K562 (cell line): ENCODE measurements around the gene DRAXIN. TPM values are rescaled to one million over a fixed set of nuclear protein-coding genes. Genes with fewer than 3 reads are reported as not detected.

ENCODE experiments used
- ARID2 ChIP-seq: fragments of 450-650 bp; IDR thresholded peaks from 2 replicates; pipeline ENCODE4 v1.6.1; 2017; ENCODE audit warnings: antibody characterized with exemption, mild to moderate bottlenecking
- FOXO4 ChIP-seq: fragments of 450-650 bp; formaldehyde crosslinking; IDR thresholded peaks from 2 replicates; pipeline ENCODE4 v1.4.0; 2020; ENCODE audit warnings: mild to moderate bottlenecking, moderate library complexity
- GTF2A2 ChIP-seq: IDR thresholded peaks from 2 replicates; pipeline ENCODE4 v1.6.1; 2016; ENCODE audit warnings: mild to moderate bottlenecking, missing genetic modification characterization, missing compliant biosample characterization
- HMBOX1 ChIP-seq: sonication (generic); IDR thresholded peaks from 2 replicates; pipeline ENCODE4 v1.6.1; 2016
- HMGN3 ChIP-seq: IDR thresholded peaks from 2 replicates; pipeline ENCODE4 v1.6.1; 2011; ENCODE audit warnings: borderline replicate concordance, low read depth, mild to moderate bottlenecking, mixed read lengths, low read length; ENCODE audit not compliant: insufficient read length; ENCODE audit errors: extremely low read depth
- MAFG ChIP-seq: fragments of 450-650 bp; conservative IDR thresholded peaks from 2 replicates; pipeline ENCODE4 v1.6.1; 2016; ENCODE audit warnings: missing genetic modification characterization, missing compliant biosample characterization
- MEF2D ChIP-seq: conservative IDR thresholded peaks from 2 replicates; pipeline ENCODE4 v1.6.1; 2016; ENCODE audit warnings: low read depth, missing genetic modification characterization, missing compliant biosample characterization
- NR2F6 ChIP-seq: fragments of 450-650 bp; formaldehyde crosslinking; IDR thresholded peaks from 2 replicates; pipeline ENCODE4 v1.4.0; 2020; ENCODE audit warnings: mild to moderate bottlenecking
- RBM14 ChIP-seq: fragments of 200-400 bp; formaldehyde crosslinking; IDR thresholded peaks from 2 replicates; pipeline ENCODE4 v1.6.1; 2018; ENCODE audit warnings: low read depth, mild to moderate bottlenecking, low read length, moderate library complexity, borderline replicate concordance; ENCODE audit not compliant: insufficient read depth
- RFX1 ChIP-seq: fragments of 450-650 bp; IDR thresholded peaks from 2 replicates; pipeline ENCODE4 v1.6.1; 2016; ENCODE audit warnings: mild to moderate bottlenecking, moderate library complexity
- SRSF3 ChIP-seq: fragments of 200-400 bp; formaldehyde crosslinking; IDR thresholded peaks from 2 replicates; pipeline ENCODE4 v1.6.1; 2016; ENCODE audit warnings: mild to moderate bottlenecking, low read length, moderate library complexity; ENCODE audit not compliant: insufficient read depth
- TAF7 ChIP-seq: fragments of 450-650 bp; IDR thresholded peaks from 2 replicates; pipeline ENCODE4 v1.6.1; 2016; ENCODE audit warnings: missing genetic modification characterization, missing compliant biosample characterization
- TCF3 ChIP-seq: sonication (generic); formaldehyde crosslinking; IDR thresholded peaks from 2 replicates; pipeline ENCODE4 v1.4.0; 2020; ENCODE audit warnings: mild to moderate bottlenecking, missing genetic modification reagents
- TFE3 ChIP-seq: fragments of 450-650 bp; formaldehyde crosslinking; IDR thresholded peaks from 2 replicates; pipeline ENCODE4 v1.4.0; 2020; ENCODE audit warnings: mild to moderate bottlenecking, mixed read lengths
- ZKSCAN1 ChIP-seq: fragments of 150-350 bp; IDR thresholded peaks from 2 replicates; pipeline ENCODE4 v1.6.1; 2016; ENCODE audit warnings: low read depth, low read length
- ZNF165 ChIP-seq: fragments of 250-450 bp; sonication (Bioruptor Pico); IDR thresholded peaks from 2 replicates; pipeline ENCODE4 v1.4.0; 2020; ENCODE audit warnings: borderline replicate concordance
- ZNF707 ChIP-seq: fragments of 250-450 bp; sonication (Bioruptor Pico); conservative IDR thresholded peaks from 2 replicates; pipeline ENCODE4 v1.8.0; 2022; ENCODE audit warnings: inconsistent platforms, mild to moderate bottlenecking, moderate library complexity
- polyA plus RNA-seq, 8 experiments: library from polyadenylated mRNA; depleted of rRNA in 4 of 8; stranded (reverse) in 5 of 8; unstranded in 3 of 8; fragments of >200 nt; fragmentation: Nextera tagmentation in 2 of 8; fragmentation: Illumina TruSeq in 1 of 8; extraction: Ambion mirVana in 2 of 8; extraction: Trizol in 1 of 8; gene quantifications; 2 replicates each; pipeline versions ENCODE4 v1.2.1 to v1.2.3, GENCODE V29; 2011 to 2014; ENCODE audit warnings: inconsistent platforms in 1 of 8, missing spikeins in 1 of 8
- total RNA-seq, 7 experiments: library from RNA; depleted of rRNA in 6 of 7; stranded (reverse); fragments of >200 nt in 6 of 7; fragmentation: Illumina TruSeq in 2 of 7; extraction: Trizol in 2 of 7; gene quantifications; 2 replicates each; pipeline versions ENCODE4 v1.2.1 to v1.2.3, GENCODE V29; 2011 to 2021; ENCODE audit warnings: low replicate concordance in 1 of 7
- TF ChIP-seq, protein P1 (sequence below): fragments of 450-650 bp; IDR thresholded peaks from 2 replicates; pipeline ENCODE4 v1.6.1; 2017; ENCODE audit warnings: antibody characterized with exemption
- TF ChIP-seq, protein P2 (sequence below): fragments of 250-450 bp; sonication (Bioruptor Pico); IDR thresholded peaks from 2 replicates; pipeline ENCODE4 v1.6.1; 2021; ENCODE audit warnings: mild to moderate bottlenecking
- TF ChIP-seq, protein P3 (sequence below): sonication (generic); formaldehyde crosslinking; IDR thresholded peaks from 2 replicates; pipeline ENCODE4 v1.8.1; 2023; ENCODE audit warnings: mild to moderate bottlenecking, missing genetic modification reagents

Gene DRAXIN
- total and polyA plus RNA-seq, 9 of the 15 experiments (the other 6 are each of a cell fraction or from before 2014, with no cell fraction given): 0.01 to 0.04 (median 0.01) TPM; not detected in 6

- TF ChIP-seq ZNF165 (CRISPR knock-in tag) (no peak), MAFG (tag) (no peak), RFX1 (no peak), HMBOX1 (no peak), NR2F6 (CRISPR knock-in tag) (no peak), SRSF3 (no peak), FOXO4 (no peak), RBM14 (no peak), GTF2A2 (tag) (no peak), TAF7 (no peak), TFE3 (CRISPR knock-in tag) (no peak), HMGN3 (peak; percentile 61), ARID2 (peak; percentile 89), MEF2D (tag) (no peak), TCF3 (CRISPR knock-in tag) (peak; percentile 31; the same call in 1 of the 2 replicates), ZKSCAN1 (peak; percentile 67; the same call in 1 of the 2 replicates), ZNF707 (no peak)
- TF ChIP-seq, protein P1, sequence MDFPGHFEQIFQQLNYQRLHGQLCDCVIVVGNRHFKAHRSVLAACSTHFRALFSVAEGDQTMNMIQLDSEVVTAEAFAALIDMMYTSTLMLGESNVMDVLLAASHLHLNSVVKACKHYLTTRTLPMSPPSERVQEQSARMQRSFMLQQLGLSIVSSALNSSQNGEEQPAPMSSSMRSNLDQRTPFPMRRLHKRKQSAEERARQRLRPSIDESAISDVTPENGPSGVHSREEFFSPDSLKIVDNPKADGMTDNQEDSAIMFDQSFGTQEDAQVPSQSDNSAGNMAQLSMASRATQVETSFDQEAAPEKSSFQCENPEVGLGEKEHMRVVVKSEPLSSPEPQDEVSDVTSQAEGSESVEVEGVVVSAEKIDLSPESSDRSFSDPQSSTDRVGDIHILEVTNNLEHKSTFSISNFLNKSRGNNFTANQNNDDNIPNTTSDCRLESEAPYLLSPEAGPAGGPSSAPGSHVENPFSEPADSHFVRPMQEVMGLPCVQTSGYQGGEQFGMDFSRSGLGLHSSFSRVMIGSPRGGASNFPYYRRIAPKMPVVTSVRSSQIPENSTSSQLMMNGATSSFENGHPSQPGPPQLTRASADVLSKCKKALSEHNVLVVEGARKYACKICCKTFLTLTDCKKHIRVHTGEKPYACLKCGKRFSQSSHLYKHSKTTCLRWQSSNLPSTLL: no peak
- TF ChIP-seq, protein P2, sequence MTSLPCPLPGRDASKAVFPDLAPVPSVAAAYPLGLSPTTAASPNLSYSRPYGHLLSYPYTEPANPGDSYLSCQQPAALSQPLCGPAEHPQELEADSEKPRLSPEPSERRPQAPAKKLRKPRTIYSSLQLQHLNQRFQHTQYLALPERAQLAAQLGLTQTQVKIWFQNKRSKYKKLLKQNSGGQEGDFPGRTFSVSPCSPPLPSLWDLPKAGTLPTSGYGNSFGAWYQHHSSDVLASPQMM: no peak
- TF ChIP-seq, protein P3, sequence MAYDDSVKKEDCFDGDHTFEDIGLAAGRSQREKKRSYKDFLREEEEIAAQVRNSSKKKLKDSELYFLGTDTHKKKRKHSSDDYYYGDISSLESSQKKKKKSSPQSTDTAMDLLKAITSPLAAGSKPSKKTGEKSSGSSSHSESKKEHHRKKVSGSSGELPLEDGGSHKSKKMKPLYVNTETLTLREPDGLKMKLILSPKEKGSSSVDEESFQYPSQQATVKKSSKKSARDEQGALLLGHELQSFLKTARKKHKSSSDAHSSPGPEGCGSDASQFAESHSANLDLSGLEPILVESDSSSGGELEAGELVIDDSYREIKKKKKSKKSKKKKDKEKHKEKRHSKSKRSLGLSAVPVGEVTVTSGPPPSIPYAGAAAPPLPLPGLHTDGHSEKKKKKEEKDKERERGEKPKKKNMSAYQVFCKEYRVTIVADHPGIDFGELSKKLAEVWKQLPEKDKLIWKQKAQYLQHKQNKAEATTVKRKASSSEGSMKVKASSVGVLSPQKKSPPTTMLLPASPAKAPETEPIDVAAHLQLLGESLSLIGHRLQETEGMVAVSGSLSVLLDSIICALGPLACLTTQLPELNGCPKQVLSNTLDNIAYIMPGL (CRISPR knock-in tag): 0 out of 2 replicates have a peak, but pooled peaks have one; percentile 82
Measured at GRCh38 chr1:11650331-11650991, 41.0 kb upstream of the DRAXIN start (continued).
